Spleen (tissue), 11 donors: ENCODE data around the gene RSL24D1. TPM values are rescaled to one million over a fixed set of nuclear protein-coding genes. Genes with fewer than 3 reads are reported as not detected.

ENCODE experiments used
- DNase-seq: peaks from one replicate; pipeline ENCODE4 v3.0.0-alpha.2; 2020
- H3K27ac ChIP-seq, 8 donors: fragments of 200-600 bp; sonication (generic) in 7 of 8; 1 replicate in 4 of 8; 2 replicates in 4 of 8; pipeline versions ENCODE4 v1.5.0 to v1.8.0; 2016 to 2021; ENCODE audit warnings: inconsistent platforms in 4 of 8, mild to moderate bottlenecking in 4 of 8, moderate library complexity in 1 of 8
- H3K27me3 ChIP-seq, 7 donors: fragments of 200-600 bp; sonication (generic) in 6 of 7; replicated peaks in 1 of 7; 1 replicate in 4 of 7; 2 replicates in 3 of 7; pipeline versions ENCODE4 v1.5.0 to v1.8.0; 2016 to 2021; ENCODE audit warnings: inconsistent platforms in 3 of 7, mild to moderate bottlenecking in 1 of 7
- H3K36me3 ChIP-seq, 6 donors: fragments of 200-600 bp; sonication (generic) in 5 of 6; 1 replicate in 4 of 6; 2 replicates in 2 of 6; pipeline versions ENCODE4 v1.5.0 to v1.8.0; 2016 to 2021; ENCODE audit warnings: inconsistent platforms in 2 of 6
- H3K4me1 ChIP-seq, 6 donors: fragments of 200-600 bp; sonication (generic) in 5 of 6; 1 replicate in 3 of 6; 2 replicates in 3 of 6; pipeline versions ENCODE4 v1.5.0 to v1.8.0; 2016 to 2021; ENCODE audit warnings: inconsistent platforms in 3 of 6
- H3K4me3 ChIP-seq, 8 donors: fragments of 200-600 bp; sonication (generic) in 7 of 8; 1 replicate in 4 of 8; 2 replicates in 4 of 8; pipeline versions ENCODE4 v1.5.0 to v1.8.0; 2016 to 2021; ENCODE audit warnings: inconsistent platforms in 4 of 8, mild to moderate bottlenecking in 4 of 8, moderate library complexity in 2 of 8
- H3K9me3 ChIP-seq, 8 donors: fragments of 200-600 bp; sonication (generic) in 7 of 8; 1 replicate in 4 of 8; 2 replicates in 4 of 8; pipeline versions ENCODE4 v1.5.0 to v1.8.0; 2016 to 2021; ENCODE audit warnings: inconsistent platforms in 4 of 8
- CTCF ChIP-seq, 11 experiments: fragments of 200-600 bp in 7 of 11; fragments of 450-650 bp in 4 of 11; sonication (generic) in 4 of 11; IDR thresholded peaks in 8 of 11; conservative IDR thresholded peaks in 3 of 11; 1 replicate in 7 of 11; 2 replicates in 4 of 11; pipeline versions ENCODE4 v1.4.0 to v1.8.0; 2016 to 2021; ENCODE audit warnings: antibody characterized with exemption in 11 of 11, inconsistent platforms in 4 of 11, mild to moderate bottlenecking in 1 of 11
- POLR2A ChIP-seq, 3 donors: fragments of 450-650 bp; IDR thresholded peaks; one replicate each; pipeline ENCODE4 v1.5.1; 2017; ENCODE audit warnings: antibody characterized with exemption in 3 of 3, mild to moderate bottlenecking in 1 of 3
- POLR2AphosphoS5 ChIP-seq, 3 donors: sonication (generic); formaldehyde crosslinking; IDR thresholded peaks; one replicate each; pipeline ENCODE4 v1.5.1; 2017; ENCODE audit warnings: antibody characterized with exemption in 3 of 3
- WGBS, 5 donors: extraction: QIAGEN DNeasy Blood & Tissue Kit in 3 of 5; methylation state at CpG; one replicate each; pipeline versions ENCODE4 v1.1.5 to v1.1.7; 2013 to 2018; 5-methylcytosine and 5-hydroxymethylcytosine counted together
- intact Hi-C: fragments of 100-400 bp; cut with DNase I; formaldehyde crosslinking; loops from one replicate; pipeline ENCODE4 v1.15.0; 2023; ENCODE audit warnings: low total_unique reads
- polyA plus RNA-seq, 3 donors: library from polyadenylated mRNA; stranded (reverse); fragments of 200-250 nt; gene quantifications; one replicate each; pipeline ENCODE4 v1.2.1, GENCODE V29; 2013
- total RNA-seq, 7 donors: library from RNA; depleted of rRNA in 3 of 7; stranded (reverse); fragments of >200 nt in 3 of 7; fragmentation: NEBNext Ultra II Directional in 4 of 7; extraction: Animal tissue kit (Norgen Biotek cat#: 25700) in 4 of 7; gene quantifications; one replicate each; pipeline versions ENCODE4 v1.1.0 to v1.2.1, GENCODE V29; 2016 to 2021
- donor health status: healthy with polysubstance abuse.
- donor health status: DM: no; HTN: no; CAD: no; lungs with moderate emphysema.
- donor health status: DM: no; HTN: no; CAD: no.
- donor health status: Bipolar disorder and iron deficiency.
- donor health status: healthy.
- donor health status: DM: no; HTN: no; CAD: no.
- donor health status: DM: yes; HTN: yes; CAD: no.

The RSL24D1 gene
- total and polyA plus RNA-seq, 10 donors = 43.7 to 103 (median 56.0) TPM

DNA sequence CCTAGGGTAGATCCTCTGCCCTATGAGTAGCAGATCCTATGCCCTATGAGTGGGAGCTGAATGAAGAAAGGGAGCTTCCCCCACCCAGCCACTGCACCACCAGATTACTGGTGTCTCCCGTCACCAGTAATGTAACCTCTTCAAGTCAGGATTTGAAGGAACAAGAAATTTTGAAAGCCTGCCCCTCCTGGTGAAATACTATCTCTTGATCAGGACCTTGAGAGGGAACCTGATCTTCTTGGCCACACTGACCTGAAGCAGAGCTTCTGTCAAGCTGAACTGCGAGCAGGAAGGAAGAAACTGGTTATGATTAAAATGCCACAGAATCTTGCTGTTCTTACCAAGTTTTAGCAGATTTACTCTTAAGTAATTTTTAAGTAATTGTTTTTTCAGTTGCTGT lies 62.8 kb downstream of the RSL24D1 start:
- 90 to 93% (median 91%) methylated on average over 2 of the region's 2 CpGs for WGBS, 5 donors
- Histone ChIP-seq H3K36me3 (no peaks in the 10 kb centered on the region), H3K4me3 (no peak overlapping the region), H3K9me3 (peaks cover 3 to 51% (median 34%) of the 10 kb centered on the region in 8 donors), H3K4me1 (no peaks in the 10 kb centered on the region), H3K27me3 (peaks cover 0 to 11% (median 0%) of the 10 kb centered on the region in 7 donors), H3K27ac (no peak overlapping the region)
- TF ChIP-seq POLR2A (IDR thresholded peaks at IDR 0.05) = no peak
- TF ChIP-seq CTCF (IDR thresholded peaks at IDR 0.05 in 8 of 11, conservative IDR thresholded peaks at IDR 0.05 in 3 of 11) = no peak
- no peak for TF ChIP-seq POLR2AphosphoS5 (IDR thresholded peaks at IDR 0.05)
- intact Hi-C loops = no loop called here
- no peak for DNase-seq

- H3K4me1 ChIP-seq = no peaks in the 10 kb centered on the region
- TF ChIP-seq POLR2AphosphoS5 (IDR thresholded peaks at IDR 0.05) (no peak), POLR2A (IDR thresholded peaks at IDR 0.05) (no peak), CTCF (IDR thresholded peaks at IDR 0.05 in 8 of 11, conservative IDR thresholded peaks at IDR 0.05 in 3 of 11) (no peak)
- H3K36me3 ChIP-seq = no peaks in the 10 kb centered on the region
- no peak for DNase-seq
- intact Hi-C loops = no loop called here
- no peak overlapping the region for H3K4me3 ChIP-seq
- peaks cover 0 to 11% (median 0%) of the 10 kb centered on the region in 7 donors for H3K27me3 ChIP-seq
- H3K9me3 ChIP-seq = peaks cover 3 to 51% (median 34%) of the 10 kb centered on the region in 8 donors
- H3K27ac ChIP-seq = no peak overlapping the region
- WGBS, 5 donors = 83 to 99% (median 91%) methylated on average over 2 of the region's 2 CpGs
Observed at GRCh38 chr15:55132672-55133071, 64.1 kb downstream of the RSL24D1 start.

Other genes starting within 250 kb of the RSL24D1 start
- 10 to 100 TPM; 21.4 to 72.0 (median 44.5) TPM for gene RAB27A, start 92.9 kb upstream of the RSL24D1 start, total RNA-seq
- 10 to 100 TPM in 2 of 3 donors, 1 to 10 TPM in 1; 9.4 to 15.1 (median 11.4) TPM for gene RAB27A, start 92.9 kb upstream of the RSL24D1 start, polyA plus RNA-seq
- 10 to 100 TPM in 6 of 7 donors, 1 to 10 TPM in 1; 8.9 to 28.4 (median 15.1) TPM for gene PIGBOS1, start 122.2 kb upstream of the RSL24D1 start, total RNA-seq
- gene PIGBOS1, start 122.2 kb upstream of the RSL24D1 start, polyA plus RNA-seq = 10 to 100 TPM; 24.3 to 32.9 (median 26.4) TPM
- gene PIGB, start 122.3 kb upstream of the RSL24D1 start, total RNA-seq = 10 to 100 TPM; 13.5 to 26.7 (median 24.1) TPM
- 10 to 100 TPM; 21.3 to 37.5 (median 22.3) TPM for gene PIGB, start 122.3 kb upstream of the RSL24D1 start, polyA plus RNA-seq
- 100 to 1,000 TPM in 1 of 7 donors, 10 to 100 TPM in 6; 55.8 to 103 (median 68.6) TPM for gene CCPG1, start 211.4 kb upstream of the RSL24D1 start, total RNA-seq
- 10 to 100 TPM in 2 of 3 donors, 1 to 10 TPM in 1; 9.5 to 16.9 (median 13.5) TPM for gene CCPG1, start 211.4 kb upstream of the RSL24D1 start, polyA plus RNA-seq
- gene PIERCE2, start 211.6 kb upstream of the RSL24D1 start, total RNA-seq = 1 to 10 TPM in 2 of 7 donors, under 1 TPM in 1, not detected in 4; 0.97 to 1.4 (median 1.1) TPM
- 1 to 10 TPM; 1.6 to 2.5 (median 1.8) TPM for gene PIERCE2, start 211.6 kb upstream of the RSL24D1 start, polyA plus RNA-seq